Fibroblast of peridontal ligament (primary cell): ENCODE measurements around the gene OR10G3.
"Not testable (repeated sequence)": the region's sequence is repeated elsewhere in the genome, so short reads cannot be mapped to it uniquely, and the experiment has no call there.

Experiments
- DNase-seq: peaks from one replicate; pipeline ENCODE4 v3.0.0-alpha.2; 2010; ENCODE audit errors: extremely low read depth

The OR10G3 gene, protein sequence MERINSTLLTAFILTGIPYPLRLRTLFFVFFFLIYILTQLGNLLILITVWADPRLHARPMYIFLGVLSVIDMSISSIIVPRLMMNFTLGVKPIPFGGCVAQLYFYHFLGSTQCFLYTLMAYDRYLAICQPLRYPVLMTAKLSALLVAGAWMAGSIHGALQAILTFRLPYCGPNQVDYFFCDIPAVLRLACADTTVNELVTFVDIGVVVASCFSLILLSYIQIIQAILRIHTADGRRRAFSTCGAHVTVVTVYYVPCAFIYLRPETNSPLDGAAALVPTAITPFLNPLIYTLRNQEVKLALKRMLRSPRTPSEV

GRCh38 chr14:21579976-21580375 lies at the start of gene OR10G3:
Gene OR10G3 (minus strand): TSS chr14:21580076. CDS start chr14:21570744, 9,332 bp downstream.
- no peak for DNase-seq

DNA sequence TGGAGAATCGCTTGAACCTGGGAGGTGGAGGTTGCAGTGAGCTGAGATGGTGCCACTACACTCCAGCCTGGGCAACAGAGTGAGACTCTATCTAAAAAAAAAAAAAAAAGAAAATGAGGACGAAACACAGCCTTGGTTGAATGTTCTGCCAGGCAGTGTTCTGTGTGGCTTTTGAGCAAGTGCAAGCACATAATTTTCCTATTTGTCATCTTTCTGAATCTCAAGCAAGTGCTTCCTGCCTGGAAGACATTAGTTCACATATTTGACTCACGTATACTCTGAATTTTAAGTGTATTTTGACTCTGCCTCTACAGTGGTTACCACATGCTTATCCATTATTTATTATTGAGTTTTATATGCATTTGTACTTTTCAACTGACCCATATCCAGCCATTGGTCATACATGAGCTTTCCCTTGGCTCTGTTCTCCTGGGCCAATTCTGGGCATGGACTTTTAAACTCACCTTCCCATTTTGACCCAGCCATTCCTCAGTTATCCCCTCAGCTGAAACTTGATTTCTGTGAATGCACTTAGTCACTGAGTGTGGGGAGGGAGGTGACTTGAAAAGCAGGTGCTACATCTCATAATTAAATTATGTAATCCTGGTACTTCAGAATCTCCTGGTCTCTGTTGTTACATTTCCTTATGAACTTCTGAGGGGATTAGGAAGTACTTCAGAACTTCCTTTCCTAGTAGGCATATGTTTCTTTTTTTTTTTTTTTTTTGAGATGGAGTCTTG lies 46.8 kb upstream of the OR10G3 start:
- DNase-seq: no peak

DNA sequence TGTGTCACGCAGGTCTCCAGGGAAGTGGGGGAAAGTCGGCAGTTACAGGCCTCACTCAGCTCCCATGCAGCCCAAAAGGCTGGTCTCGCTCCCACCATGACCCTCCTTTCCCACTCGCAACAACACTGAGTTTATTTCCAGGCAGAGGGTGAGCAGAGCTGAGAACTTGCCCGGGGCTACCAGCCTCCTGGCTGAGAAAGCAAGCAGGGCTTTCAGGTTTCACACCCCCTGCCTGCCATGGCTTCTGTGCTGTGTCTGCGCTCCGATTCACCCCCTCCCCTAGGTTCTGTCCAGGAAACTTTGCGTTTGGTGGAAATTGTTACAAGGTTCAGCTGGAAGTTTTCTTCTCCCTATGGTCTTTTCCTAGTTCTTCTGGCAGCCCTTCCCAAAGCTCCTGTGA lies 37.7 kb upstream of the OR10G3 start:
- no peak for DNase-seq

GRCh38 chr14:21614240-21614639 lies 34.4 kb upstream of the OR10G3 start:
- DNase-seq: no peak

DNA sequence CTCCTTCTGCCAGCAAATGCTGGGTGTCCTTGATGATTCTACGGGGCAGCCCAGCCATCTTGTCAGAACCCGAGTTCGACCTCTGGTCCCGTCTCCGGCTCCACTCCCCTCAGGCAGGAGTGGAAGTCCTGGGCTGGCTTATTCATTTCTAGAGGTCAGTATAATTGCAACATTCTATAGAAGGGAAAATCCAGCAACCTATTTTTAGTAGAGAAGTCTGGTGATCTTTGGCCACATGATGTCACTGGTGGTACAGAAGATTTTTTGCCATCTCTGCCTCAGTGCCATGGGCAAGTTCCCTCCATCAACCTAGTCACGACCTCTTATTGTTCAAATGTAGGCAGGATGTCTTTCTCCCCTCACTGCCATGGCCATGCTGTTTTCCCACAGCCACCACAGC lies 32.4 kb upstream of the OR10G3 start:
- DNase-seq: no peak

DNA sequence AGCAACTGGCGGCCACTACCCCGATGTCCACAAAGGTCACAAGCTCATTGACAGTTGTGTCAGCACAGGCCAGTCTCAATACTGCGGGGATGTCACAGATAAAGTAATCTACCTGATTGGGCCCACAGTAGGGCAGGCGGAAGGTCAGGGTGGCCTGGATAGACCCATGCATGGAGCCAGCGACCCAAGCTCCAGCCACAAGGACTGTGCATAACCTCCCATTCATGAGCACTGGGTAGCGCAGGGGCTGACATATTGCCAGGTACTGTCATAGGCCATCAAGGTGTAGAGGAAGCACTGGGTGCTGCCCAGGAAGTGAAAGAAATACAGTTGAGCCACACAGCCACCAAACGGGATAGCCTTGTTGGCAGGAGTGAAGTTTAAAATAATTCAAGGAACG lies 22.3 kb upstream of the OR10G3 start:
- not testable (repeated sequence) for DNase-seq

GRCh38 chr14:21589317-21589716 lies 9.4 kb upstream of the OR10G3 start:
- no peak for DNase-seq

DNA sequence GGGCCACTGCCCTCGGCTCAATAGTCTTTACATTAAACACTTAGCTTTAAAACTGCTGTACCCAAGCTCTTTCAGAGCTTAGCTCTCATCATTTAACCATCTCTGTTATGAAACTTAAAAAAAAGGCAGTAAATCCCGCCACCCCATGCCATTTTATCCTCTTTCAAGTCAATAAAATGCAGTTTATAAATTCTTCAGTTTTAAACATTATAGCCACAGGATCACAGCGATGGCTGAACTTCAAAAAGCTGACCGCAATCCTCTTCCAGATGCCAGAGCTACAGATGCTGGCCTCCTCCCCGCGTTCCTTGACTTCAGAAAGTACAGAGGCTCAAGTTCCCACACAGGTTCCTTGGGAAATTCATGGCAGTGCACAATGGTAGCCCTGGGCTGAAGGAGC lies 4.2 kb downstream of the OR10G3 start:
- DNase-seq: peak; percentile 40

DNA sequence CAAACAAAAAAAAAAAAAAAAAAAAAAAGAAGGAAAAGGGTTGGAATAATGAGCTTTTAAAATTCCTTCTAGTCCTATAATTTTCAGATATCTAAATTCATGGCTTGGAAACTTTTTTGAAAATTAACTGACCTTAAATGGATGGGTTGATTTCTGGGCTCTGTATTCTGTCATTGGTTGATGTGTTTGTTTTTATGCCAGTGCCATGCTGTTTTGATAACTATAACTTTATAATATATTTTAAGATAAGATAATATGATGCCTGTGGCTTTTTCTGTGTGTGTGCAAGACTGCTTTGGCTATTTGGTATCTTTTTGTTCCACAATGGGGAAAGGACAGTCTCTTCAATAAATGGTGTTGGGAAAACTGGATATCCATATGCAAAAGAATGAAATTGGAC lies 7.3 kb downstream of the OR10G3 start:
- DNase-seq: no peak

- no peak for DNase-seq
Observed at GRCh38 chr14:21558703-21559170, 21.1 kb downstream of the OR10G3 start.

DNA sequence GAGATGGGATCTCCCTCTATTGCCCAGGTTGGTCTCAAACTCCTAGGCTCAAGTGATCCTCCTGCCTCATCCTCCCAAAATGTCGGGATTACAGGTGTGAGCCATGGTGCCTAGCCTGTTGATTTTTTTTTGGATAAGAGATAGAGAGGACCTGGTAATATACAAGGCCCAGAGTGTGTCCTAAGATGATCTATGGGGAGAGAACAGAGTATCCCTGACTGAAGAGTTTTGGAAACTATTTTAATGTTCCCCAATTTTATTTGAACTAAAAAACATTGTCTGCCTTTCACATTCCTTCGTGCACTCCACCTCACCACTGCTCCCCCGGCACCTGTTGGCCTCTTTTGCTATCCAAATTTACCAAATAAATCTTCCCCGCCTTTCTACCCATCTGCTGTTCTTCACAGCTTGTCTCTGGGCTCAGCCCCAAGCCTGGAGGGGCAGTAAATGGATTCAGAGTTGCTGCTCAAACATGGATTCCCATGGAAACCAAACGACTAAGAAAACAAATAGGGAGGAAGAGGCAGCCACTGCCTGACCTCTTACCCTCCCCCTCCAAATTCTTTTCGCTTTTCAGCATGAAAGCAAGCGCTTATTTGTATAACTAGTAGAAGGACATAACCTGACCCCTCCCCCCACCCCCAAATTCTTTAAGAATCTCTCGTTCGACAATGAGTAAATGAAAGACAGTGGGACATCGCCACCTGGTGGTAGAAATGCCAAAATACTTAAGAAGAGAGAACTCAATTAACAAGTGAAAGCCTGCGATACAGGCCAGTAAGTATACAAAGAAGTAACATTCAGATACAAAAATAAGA lies 22.6 kb downstream of the OR10G3 start:
- DNase-seq: peak; percentile 94

DNA sequence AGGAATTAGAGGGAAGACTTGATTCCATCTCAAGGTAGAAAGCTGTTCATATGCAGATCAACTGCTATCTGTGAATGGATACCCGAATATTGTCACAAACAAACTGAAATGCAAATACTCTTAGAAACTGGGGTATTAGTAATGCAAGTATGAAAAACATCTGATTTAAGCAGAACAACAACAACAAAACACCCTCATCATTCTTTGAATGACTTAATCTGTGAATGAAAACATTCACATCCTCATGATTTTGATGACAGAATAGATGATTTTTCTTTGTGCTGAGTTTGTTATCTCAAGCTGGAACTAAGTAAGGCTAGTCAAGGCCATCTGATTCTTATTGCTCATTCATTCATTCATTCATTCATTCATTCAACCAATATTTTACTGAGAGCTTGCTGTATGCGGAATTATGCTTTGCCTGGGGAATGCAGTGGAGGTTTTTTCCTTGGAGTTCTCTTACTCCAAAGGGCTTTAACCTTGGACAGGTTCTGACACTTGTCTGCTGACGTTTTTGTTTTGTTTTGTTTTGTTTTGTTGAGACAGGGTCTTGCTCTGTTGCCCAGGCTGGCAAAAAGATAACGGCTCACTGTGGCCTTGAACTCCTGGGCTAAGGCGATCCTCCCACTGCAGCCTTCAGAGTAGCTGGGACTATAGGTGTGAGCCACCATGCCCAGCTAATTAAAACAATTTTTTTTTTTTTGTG lies 23.3 kb downstream of the OR10G3 start:
- DNase-seq: no peak

DNA sequence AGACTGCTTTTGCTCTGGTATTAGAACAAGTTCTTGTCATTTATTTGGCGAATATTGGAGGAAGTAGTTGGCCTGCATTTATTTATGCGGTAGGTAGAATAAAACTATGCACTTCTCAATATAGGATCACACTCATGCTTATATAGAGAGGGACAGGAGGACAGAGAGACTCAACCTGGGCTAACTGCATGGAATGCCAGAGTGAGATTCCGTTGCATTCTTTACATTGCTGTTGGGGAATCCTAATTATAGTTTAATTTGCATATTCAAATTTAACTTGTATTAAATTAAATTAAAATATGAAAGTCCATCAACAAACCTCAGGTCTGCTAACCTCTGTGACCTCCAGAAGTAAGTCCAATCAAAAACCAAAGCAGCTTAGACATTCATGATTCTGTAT lies 26.6 kb downstream of the OR10G3 start:
- no peak for DNase-seq

- DNase-seq: not testable (repeated sequence)
Observed at GRCh38 chr14:21544588-21544987, 35.3 kb downstream of the OR10G3 start.

DNA sequence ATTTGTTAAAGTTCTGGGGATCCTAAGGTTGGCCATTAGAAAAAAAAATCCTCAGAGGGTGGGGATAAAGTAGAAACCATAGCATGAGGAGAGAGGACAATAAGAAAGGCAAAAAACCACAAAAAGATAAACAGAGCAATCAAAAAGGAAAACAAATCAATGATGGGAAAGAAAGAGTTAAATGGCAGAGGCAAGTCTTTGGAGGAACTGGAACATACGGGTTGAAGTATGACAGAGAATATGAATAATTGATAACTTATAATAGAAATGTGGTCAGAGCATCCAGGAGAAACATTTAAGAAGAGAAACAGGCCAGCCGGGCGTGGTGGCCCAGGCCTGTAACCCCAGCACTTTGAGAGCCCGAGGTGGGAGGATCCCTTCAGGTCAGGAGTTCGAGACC lies 35.9 kb downstream of the OR10G3 start:
- DNase-seq: no peak

GRCh38 chr14:21543521-21543960 lies 36.3 kb downstream of the OR10G3 start:
- DNase-seq: no peak

DNA sequence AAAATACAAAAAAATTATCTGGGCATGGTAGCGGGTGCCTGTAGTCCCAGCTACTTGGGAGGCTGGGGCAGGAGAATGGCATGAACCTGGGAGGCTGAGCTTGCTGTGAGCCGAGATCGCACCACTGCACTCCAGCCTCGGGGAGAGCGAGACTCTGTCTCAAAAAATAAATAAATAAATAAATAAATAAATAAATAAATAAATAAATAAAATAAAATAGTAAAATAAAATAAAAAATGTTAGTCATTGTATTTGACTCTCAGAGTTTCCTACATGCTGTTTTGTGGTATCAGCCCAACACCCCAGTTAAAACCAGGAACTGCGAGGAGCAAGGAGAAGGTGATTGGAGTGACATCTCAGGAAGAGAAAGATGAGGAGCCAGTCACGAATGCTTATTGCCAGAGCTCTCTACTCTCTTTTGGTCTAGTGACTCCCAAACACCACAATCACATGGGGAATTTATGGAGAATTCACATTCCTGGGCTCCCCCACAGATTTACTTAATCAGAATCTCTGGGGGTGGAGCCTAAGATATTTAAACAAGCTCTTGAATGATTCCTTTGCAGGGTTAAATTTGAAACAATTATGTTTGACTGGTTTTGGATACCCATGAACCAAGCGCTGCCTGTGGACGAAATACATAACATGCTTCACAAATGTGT lies 38.3 kb downstream of the OR10G3 start:
- DNase-seq: no peak

- no peak for DNase-seq
Observed at GRCh38 chr14:21539189-21539940, 40.5 kb downstream of the OR10G3 start.

DNA sequence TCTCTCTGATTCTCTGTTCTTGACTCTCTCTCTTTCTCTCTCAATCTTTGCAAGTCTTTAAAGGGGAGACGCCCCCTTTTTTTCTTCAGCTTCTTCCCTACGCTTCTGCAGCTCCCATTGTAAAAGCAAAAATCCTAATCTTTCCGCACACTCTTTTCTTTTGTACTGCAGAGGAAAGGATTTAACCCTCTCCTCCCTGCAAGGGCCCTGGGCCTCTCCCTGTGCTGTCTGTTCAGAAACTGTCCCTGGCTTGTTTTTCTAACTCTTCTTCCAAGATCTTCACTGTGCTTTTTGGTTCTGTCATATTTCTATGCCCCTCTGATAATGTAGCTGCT lies 42.8 kb downstream of the OR10G3 start:
- no peak for DNase-seq

- DNase-seq: no peak
Observed at GRCh38 chr14:21536418-21537089, 43.3 kb downstream of the OR10G3 start.
